22Rv1 (cell line): ENCODE data around the gene TIRAP.

ENCODE experiments used
- H3K27ac ChIP-seq: fragments of 450-650 bp; 2 replicates; pipeline ENCODE4 v1.5.1; 2017
- ZFX ChIP-seq: fragments of 450-650 bp; IDR thresholded peaks from 2 replicates; pipeline ENCODE4 v1.6.1; 2017; ENCODE audit warnings: antibody characterized with exemption, borderline replicate concordance
- TF ChIP-seq, protein P1 (sequence below): fragments of 450-650 bp; IDR thresholded peaks from 2 replicates; pipeline ENCODE4 v1.5.1; 2017; ENCODE audit warnings: mild to moderate bottlenecking

TIRAP gene

DNA sequence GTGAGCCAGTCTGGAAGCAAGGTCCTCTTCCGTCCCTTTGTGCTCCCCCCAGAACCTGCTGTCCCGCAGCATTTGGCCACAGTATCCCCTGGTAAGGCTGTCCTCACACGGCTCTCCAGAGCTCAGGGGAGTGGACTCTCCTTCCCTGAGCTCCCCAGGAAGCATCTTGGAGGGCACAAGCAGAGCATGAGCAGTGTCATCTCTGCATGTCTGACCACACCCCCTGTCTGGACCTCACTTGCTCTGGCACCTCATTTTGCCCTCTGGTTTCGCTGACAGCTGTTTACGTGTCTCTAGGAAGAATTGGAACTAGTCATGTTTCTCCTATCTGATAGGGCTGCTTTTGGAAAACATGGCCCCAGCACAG lies 36.5 kb downstream of the TIRAP start:
- TF ChIP-seq, protein P1, sequence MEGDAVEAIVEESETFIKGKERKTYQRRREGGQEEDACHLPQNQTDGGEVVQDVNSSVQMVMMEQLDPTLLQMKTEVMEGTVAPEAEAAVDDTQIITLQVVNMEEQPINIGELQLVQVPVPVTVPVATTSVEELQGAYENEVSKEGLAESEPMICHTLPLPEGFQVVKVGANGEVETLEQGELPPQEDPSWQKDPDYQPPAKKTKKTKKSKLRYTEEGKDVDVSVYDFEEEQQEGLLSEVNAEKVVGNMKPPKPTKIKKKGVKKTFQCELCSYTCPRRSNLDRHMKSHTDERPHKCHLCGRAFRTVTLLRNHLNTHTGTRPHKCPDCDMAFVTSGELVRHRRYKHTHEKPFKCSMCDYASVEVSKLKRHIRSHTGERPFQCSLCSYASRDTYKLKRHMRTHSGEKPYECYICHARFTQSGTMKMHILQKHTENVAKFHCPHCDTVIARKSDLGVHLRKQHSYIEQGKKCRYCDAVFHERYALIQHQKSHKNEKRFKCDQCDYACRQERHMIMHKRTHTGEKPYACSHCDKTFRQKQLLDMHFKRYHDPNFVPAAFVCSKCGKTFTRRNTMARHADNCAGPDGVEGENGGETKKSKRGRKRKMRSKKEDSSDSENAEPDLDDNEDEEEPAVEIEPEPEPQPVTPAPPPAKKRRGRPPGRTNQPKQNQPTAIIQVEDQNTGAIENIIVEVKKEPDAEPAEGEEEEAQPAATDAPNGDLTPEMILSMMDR, result no peak
- no peak for TF ChIP-seq ZFX
- no peak overlapping the region for H3K27ac ChIP-seq

DNA sequence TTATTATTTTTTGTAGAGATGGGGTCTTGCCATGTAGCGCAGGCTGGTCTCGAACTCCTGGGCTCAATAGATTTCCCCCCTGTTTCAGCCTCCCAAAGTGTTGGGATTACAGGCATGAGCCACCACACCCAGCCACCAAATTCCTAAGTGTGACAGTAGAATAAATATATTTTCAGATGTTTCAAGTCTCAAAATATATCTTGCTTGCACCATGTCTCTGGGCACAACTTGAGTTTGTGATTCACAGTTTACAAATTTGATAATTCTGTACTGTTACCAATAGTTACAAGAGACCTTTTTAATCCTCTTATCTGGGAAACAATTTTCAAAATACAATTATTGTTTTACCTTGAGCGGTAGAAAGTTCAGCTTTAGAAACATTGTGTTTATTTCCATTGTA lies 40.1 kb downstream of the TIRAP start:
- TF ChIP-seq, protein P1, result no peak
- TF ChIP-seq ZFX, result no peak
- H3K27ac ChIP-seq, result no peak overlapping the region

DNA sequence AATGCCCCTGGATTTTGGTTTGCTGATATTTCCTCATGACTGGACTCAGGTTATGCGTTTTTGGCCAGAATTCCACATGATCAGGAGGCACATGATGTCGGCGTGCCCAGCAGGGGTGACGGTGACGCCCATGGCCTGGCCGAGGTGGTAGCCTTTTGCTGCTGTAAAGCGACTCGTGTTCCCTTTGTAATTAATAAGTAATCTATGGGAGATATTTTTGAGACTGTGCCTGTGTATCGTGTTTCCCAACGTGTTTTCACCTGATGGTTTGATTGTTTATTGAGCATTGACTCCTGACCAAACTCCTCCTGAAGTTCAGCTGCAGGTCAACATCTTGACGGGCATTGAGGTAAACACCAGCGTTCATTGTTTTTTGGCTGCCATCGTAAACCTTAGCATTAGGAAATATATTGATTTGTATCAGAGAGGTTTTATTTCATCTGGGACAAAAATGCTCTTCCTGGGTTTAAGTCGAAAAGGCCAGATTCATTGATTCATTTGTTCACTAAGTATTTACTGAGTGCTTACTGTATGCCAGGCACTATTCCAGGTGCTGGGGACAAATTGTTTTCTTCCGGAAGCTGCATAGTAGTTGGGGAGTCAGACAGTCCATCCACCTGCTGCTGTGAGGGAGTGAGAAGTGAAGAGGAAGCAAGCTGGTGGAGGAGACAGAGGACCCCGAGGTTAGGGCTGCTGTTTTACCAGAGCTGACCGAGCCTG lies 44.5 kb downstream of the TIRAP start:
- H3K27ac ChIP-seq, result no peak overlapping the region
- TF ChIP-seq ZFX, result no peak
- TF ChIP-seq, protein P1, result no peak

DNA sequence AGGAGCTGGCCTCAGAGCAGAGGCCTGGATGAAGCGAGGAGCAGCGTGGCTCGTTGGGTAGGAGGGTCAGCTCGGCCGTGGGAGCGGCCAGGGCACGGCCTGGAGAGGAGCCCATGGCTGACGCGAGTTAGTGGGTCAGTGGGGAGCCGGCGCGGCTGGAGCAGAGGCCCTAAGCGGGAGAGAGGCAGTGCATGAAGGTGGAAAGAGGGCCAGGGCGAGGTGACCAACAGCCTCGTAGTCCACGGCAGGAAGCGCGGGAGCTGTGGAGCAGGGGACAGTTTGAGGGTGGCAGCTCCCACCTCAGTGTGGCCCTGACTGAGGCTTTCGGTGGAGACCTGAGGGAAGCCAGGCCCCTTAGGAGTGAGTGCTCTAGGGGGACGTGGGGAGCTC lies 45.1 kb downstream of the TIRAP start:
- H3K27ac ChIP-seq, result 0 out of 2 replicates have a peak overlapping the region, but pooled peaks have one; percentile 17
- TF ChIP-seq, protein P1, result no peak
- TF ChIP-seq ZFX, result no peak

DNA sequence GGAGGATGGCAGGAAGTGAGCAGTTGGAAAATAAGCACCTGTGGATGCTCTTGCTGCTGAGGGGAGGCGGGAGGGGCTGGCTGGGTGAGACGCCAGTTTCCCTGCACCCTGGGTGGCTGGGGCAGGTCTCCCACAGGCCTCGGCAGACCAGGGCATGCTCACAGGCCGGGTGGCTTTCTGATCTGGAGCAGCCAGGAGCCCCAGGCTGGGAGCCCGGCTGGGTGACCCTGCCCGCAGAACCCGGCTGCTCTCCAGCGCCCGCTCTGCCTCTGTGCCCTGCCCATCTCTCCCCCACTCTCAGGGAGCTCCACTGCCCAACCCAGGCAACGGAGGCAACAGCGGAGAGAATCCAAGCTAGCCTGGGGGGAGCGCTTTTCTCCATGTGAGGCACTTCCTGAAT lies 45.6 kb downstream of the TIRAP start:
- 0 out of 2 replicates have a peak overlapping the region, but pooled peaks have one; percentile 17 for H3K27ac ChIP-seq
- TF ChIP-seq ZFX, result no peak
- TF ChIP-seq, protein P1, result no peak

DNA sequence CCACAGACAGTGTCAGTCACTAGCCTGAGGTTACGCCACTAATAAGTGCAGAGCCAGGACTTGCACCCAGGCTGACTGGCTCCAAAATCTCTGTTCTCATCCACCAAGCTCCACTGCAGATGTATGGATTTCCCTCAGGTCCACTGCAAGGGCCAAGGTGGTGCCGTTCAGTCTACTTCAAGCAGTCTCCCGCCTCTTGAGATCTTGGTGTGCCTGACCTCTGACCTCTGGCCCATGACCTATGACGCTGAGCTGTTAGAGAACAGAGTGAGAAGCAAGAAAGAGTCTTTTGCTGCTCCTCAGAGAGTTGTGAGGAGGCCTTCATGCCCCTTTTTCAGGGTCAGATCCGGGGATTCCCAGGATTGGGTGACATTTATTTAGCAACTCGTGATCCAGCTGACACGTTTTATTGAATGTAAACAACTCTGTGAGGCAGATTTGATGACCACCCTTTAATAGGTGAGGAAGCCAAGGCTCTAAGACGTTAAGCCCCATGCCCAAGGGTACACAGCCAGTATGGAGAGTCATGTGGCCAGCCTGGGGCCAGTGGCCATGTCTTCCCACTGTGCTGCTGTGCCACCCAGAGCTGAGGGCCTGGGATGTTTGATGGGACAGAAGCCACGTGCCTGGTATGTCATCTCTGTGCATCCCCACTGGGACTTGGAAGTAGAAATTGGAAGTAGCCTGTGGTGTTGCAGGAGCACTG lies 46.2 kb downstream of the TIRAP start:
- 0 out of 2 replicates have a peak overlapping the region, but pooled peaks have one; percentile 17 for H3K27ac ChIP-seq
- TF ChIP-seq, protein P1, result no peak
- TF ChIP-seq ZFX, result no peak

DNA sequence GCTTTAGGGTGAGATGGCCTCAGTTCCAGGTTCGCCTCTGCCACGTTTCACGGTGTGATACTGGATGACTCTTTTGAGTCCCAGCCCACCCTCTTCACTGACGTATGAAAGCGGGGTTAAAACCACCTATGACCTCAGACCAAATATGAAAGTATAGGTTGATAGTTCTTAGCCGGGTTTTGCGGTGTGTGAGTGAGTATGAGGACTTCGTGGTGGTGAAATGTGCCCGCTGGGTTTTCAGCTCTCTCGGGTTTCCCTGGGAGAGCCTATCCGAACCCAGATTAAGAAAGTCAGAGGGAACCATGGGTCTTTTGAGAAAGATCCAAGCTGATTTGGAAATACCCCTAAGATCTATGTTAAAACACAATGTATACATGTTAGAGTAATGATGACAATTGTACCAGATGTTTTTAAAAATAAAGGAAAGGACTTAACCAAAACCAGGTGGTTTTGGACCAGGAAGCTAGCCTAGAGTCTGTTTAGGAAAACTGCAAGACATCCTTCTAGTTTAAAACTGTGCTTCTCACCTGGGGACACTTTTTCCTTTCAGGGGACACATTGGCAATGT lies 46.8 kb downstream of the TIRAP start:
- TF ChIP-seq ZFX, result no peak
- TF ChIP-seq, protein P1, result no peak
- no peak overlapping the region for H3K27ac ChIP-seq
